ENCODE results near the gene PRH1.

Gene PRH1

GRCh38 chr12:10896854-10897253, 12.8 kb upstream of the PRH1 start:
- H3K27me3 ChIP-seq (ENCODE audit: insufficient read depth, poor library complexity, severe bottlenecking) = no peaks in the 10 kb centered on the region
- no peak for ATAC-seq (ENCODE audit: low read depth)
- TF ChIP-seq CTCF (IDR thresholded peaks at IDR 0.05; ENCODE audit: poor library complexity, severe bottlenecking) = no peak

GRCh38 chr12:10891937-10892336, 7.9 kb upstream of the PRH1 start:
- Histone ChIP-seq H3K27ac (ENCODE audit: poor library complexity, severe bottlenecking) (no peak overlapping the region), H3K9me3 (ENCODE audit: severe bottlenecking) (no peaks in the 10 kb centered on the region), H3K36me3 (ENCODE audit: low read depth) (no peaks in the 10 kb centered on the region), H3K4me3 (ENCODE audit: severe bottlenecking) (no peak overlapping the region), H3K4me1 (ENCODE audit: insufficient read depth, poor library complexity, severe bottlenecking) (no peaks in the 10 kb centered on the region), H3K27me3 (ENCODE audit: insufficient read depth, poor library complexity, severe bottlenecking) (no peaks in the 10 kb centered on the region)
- ATAC-seq (ENCODE audit: low read depth) (no peak), DNase-seq (ENCODE audit: low spot score) (no peak)
- TF ChIP-seq CTCF (IDR thresholded peaks at IDR 0.05; ENCODE audit: poor library complexity, severe bottlenecking) = no peak

More at GRCh38 chr12:10896854-10897253, 12.8 kb upstream of the PRH1 start:
- Histone ChIP-seq H3K27ac (ENCODE audit: poor library complexity, severe bottlenecking) (no peak overlapping the region), H3K4me1 (ENCODE audit: insufficient read depth, poor library complexity, severe bottlenecking) (no peaks in the 10 kb centered on the region), H3K9me3 (ENCODE audit: severe bottlenecking) (no peaks in the 10 kb centered on the region), H3K36me3 (ENCODE audit: low read depth) (no peaks in the 10 kb centered on the region), H3K4me3 (ENCODE audit: severe bottlenecking) (no peak overlapping the region)
- no peak for DNase-seq (ENCODE audit: low spot score)

- Histone ChIP-seq H3K27ac (ENCODE audit: poor library complexity, severe bottlenecking) (no peak overlapping the region), H3K9me3 (ENCODE audit: severe bottlenecking) (no peaks in the 10 kb centered on the region), H3K4me1 (ENCODE audit: insufficient read depth, poor library complexity, severe bottlenecking) (no peaks in the 10 kb centered on the region), H3K36me3 (ENCODE audit: low read depth) (no peaks in the 10 kb centered on the region), H3K27me3 (ENCODE audit: insufficient read depth, poor library complexity, severe bottlenecking) (no peaks in the 10 kb centered on the region), H3K4me3 (ENCODE audit: severe bottlenecking) (no peak overlapping the region)
- no peak for TF ChIP-seq CTCF (IDR thresholded peaks at IDR 0.05; ENCODE audit: poor library complexity, severe bottlenecking)
- DNase-seq (ENCODE audit: low spot score) (no peak), ATAC-seq (ENCODE audit: low read depth) (no peak)
These were observed 5.2 kb upstream of the PRH1 start for GRCh38 chr12:10889226-10889625.

GRCh38 chr12:10873378-10873777, 10.7 kb downstream of the PRH1 start:
- no peak for DNase-seq (ENCODE audit: low spot score)
- Histone ChIP-seq H3K27me3 (ENCODE audit: insufficient read depth, poor library complexity, severe bottlenecking) (no peaks in the 10 kb centered on the region), H3K9me3 (ENCODE audit: severe bottlenecking) (no peaks in the 10 kb centered on the region)

More at GRCh38 chr12:10873378-10873777, 10.7 kb downstream of the PRH1 start:
- no peak for ATAC-seq (ENCODE audit: low read depth)
- no peaks in the 10 kb centered on the region for H3K4me1 ChIP-seq (ENCODE audit: insufficient read depth, poor library complexity, severe bottlenecking)
- no peak overlapping the region for H3K4me3 ChIP-seq (ENCODE audit: severe bottlenecking)
- H3K27ac ChIP-seq (ENCODE audit: poor library complexity, severe bottlenecking) = no peak overlapping the region
- H3K36me3 ChIP-seq (ENCODE audit: low read depth) = no peaks in the 10 kb centered on the region
- TF ChIP-seq CTCF (IDR thresholded peaks at IDR 0.05; ENCODE audit: poor library complexity, severe bottlenecking) = no peak

Data from RWPE2 (cell line).